PC-3 (cell line): ENCODE results near the gene RPS15A.

ENCODE experiments used
- CTCF ChIP-seq: fragments of 300-600 bp; sonication (generic); conservative IDR thresholded peaks from 2 replicates; pipeline ENCODE4 v1.5.1; 2017; ENCODE audit warnings: antibody characterized with exemption, low read depth, mild to moderate bottlenecking, low read length
- EZH2 ChIP-seq: fragments of 300-600 bp; sonication (generic); IDR thresholded peaks from one replicate; pipeline ENCODE4 v1.6.1; 2017; ENCODE audit warnings: antibody characterized with exemption, mild to moderate bottlenecking, low read length; ENCODE audit not compliant: unreplicated experiment
- EZH2phosphoT487 ChIP-seq: fragments of 300-600 bp; sonication (generic); IDR thresholded peaks from 2 replicates; pipeline ENCODE4 v1.6.1; 2018; ENCODE audit warnings: mild to moderate bottlenecking, antibody characterized with exemption, low read length, borderline replicate concordance

DNA sequence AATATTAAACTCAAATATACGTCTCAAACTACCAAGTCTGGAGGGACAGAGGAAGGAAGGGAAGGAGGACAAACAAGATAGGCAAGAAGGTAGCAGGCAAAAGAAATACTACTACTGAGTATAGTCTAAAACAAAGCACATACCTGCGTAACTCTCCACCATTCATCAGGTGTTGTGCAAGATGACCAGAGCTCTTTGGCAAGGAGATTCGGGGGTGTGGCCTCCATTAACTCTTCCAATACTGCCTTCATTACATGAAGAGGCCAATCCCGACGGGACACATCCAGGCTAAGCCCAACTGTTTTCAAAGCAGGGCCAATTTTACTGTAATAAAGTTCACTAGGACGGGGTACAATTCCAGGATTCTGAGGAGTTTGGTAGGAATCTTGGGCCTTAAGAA, 49.4 kb upstream of the RPS15A start:
- TF ChIP-seq CTCF (no peak), EZH2 (no peak), EZH2phosphoT487 (no peak)
